GM21825 (cell line): ENCODE measurements around the gene SERP2.

Source experiments
- ATAC-seq: cut with Tn5 transposase; IDR thresholded peaks from one replicate; pipeline ENCODE4 v1.9.1; 2021; ENCODE audit warnings: mild to moderate bottlenecking, moderate library complexity; ENCODE audit not compliant: unreplicated experiment

SERP2 gene

GRCh38 chr13:44409595-44409994 is 36.0 kb downstream of the SERP2 start:
- no peak for ATAC-seq

GRCh38 chr13:44410328-44410859 is 36.8 kb downstream of the SERP2 start:
- no peak for ATAC-seq

GRCh38 chr13:44411841-44412240 is 38.2 kb downstream of the SERP2 start:
- ATAC-seq: no peak

GRCh38 chr13:44412346-44412935 is 38.8 kb downstream of the SERP2 start:
- no peak for ATAC-seq

- no peak for ATAC-seq
These were observed 39.5 kb downstream of the SERP2 start for GRCh38 chr13:44413095-44413494.

- ATAC-seq: no peak
These were observed 41.1 kb downstream of the SERP2 start for GRCh38 chr13:44414716-44415115.

GRCh38 chr13:44415815-44416214 is 42.2 kb downstream of the SERP2 start:
- ATAC-seq: no peak

GRCh38 chr13:44416301-44416700 is 42.7 kb downstream of the SERP2 start:
- ATAC-seq: no peak

- no peak for ATAC-seq
These were observed 43.1 kb downstream of the SERP2 start for GRCh38 chr13:44416744-44417143.

- no peak for ATAC-seq
These were observed 43.8 kb downstream of the SERP2 start for GRCh38 chr13:44417446-44417845.

- no peak for ATAC-seq
These were observed 44.3 kb downstream of the SERP2 start for GRCh38 chr13:44417876-44418275.

- ATAC-seq: no peak
These were observed 47.0 kb downstream of the SERP2 start for GRCh38 chr13:44420376-44421220.

- no peak for ATAC-seq
These were observed 48.4 kb downstream of the SERP2 start for GRCh38 chr13:44421853-44422525.

GRCh38 chr13:44422755-44423643 is 49.4 kb downstream of the SERP2 start:
- no peak for ATAC-seq

- ATAC-seq: no peak
These were observed 50.2 kb downstream of the SERP2 start for GRCh38 chr13:44423824-44424223.

GRCh38 chr13:44425041-44425814 is 51.6 kb downstream of the SERP2 start:
- no peak for ATAC-seq

GRCh38 chr13:44425815-44426078 is 52.1 kb downstream of the SERP2 start:
- ATAC-seq: no peak

- ATAC-seq: no peak
These were observed 52.8 kb downstream of the SERP2 start for GRCh38 chr13:44426461-44426860.

- ATAC-seq: no peak
These were observed 55.7 kb downstream of the SERP2 start for GRCh38 chr13:44429311-44429710.

GRCh38 chr13:44431150-44431549 is 57.5 kb downstream of the SERP2 start:
- no peak for ATAC-seq
